PC-3 (cell line): Measurements from ENCODE around the gene PVALEF.

Source experiments
- CTCF ChIP-seq: fragments of 300-600 bp; sonication (generic); conservative IDR thresholded peaks from 2 replicates; pipeline ENCODE4 v1.5.1; 2017; ENCODE audit warnings: antibody characterized with exemption, low read depth, mild to moderate bottlenecking, low read length
- EZH2 ChIP-seq: fragments of 300-600 bp; sonication (generic); IDR thresholded peaks from one replicate; pipeline ENCODE4 v1.6.1; 2017; ENCODE audit warnings: antibody characterized with exemption, mild to moderate bottlenecking, low read length; ENCODE audit not compliant: unreplicated experiment

- TF ChIP-seq EZH2, result no peak
- peak; percentile 72 for TF ChIP-seq CTCF
Observed at GRCh38 chr17:81119223-81120148, 45.8 kb upstream of the PVALEF start.
